ENCODE measurements around the gene PDZRN4. TPM values are rescaled to one million over a fixed set of nuclear protein-coding genes. Genes with fewer than 3 reads are reported as not detected.

The PDZRN4 gene
- total and polyA plus RNA-seq, 5 donors from 2014 or later: not detected

GRCh38 chr12:41466300-41466699 is 278.2 kb downstream of the PDZRN4 start:
- ATAC-seq (ENCODE audit: low read depth in 2 of 2) (no peak), DNase-seq (no peak)
- H3K4me3 Mint-ChIP-seq: no peak overlapping the region
- H3K36me3 Mint-ChIP-seq: no peaks in the 10 kb centered on the region
- Histone ChIP-seq H3K36me3 (ENCODE audit: control insufficient read depth, insufficient read depth, low read length) (no peaks in the 10 kb centered on the region), H3K4me1 (ENCODE audit: control insufficient read depth, insufficient read depth, low read length, poor library complexity, severe bottlenecking) (no peaks in the 10 kb centered on the region), H3K9me3 (ENCODE audit: control insufficient read depth in 2 of 2, low read length in 2 of 2) (no peaks in the 10 kb centered on the region), H3K4me3 (ENCODE audit: low read depth, low read length) (no peak overlapping the region), H3K27ac (ENCODE audit: insufficient read depth, low read length, poor library complexity, severe bottlenecking) (no peak overlapping the region), H3K27me3 (ENCODE audit: control insufficient read depth, insufficient read depth, low read length) (no peaks in the 10 kb centered on the region)
- H3K9me3 Mint-ChIP-seq: peaks cover 0 to 4% (median 0%) of the 10 kb centered on the region in 7 donors
- H3K4me1 Mint-ChIP-seq: no peaks in the 10 kb centered on the region
- H3K27me3 Mint-ChIP-seq: no peaks in the 10 kb centered on the region
- no peak overlapping the region for H3K27ac Mint-ChIP-seq

GRCh38 chr12:41466802-41467201 is 278.7 kb downstream of the PDZRN4 start:
- Histone ChIP-seq H3K27ac (ENCODE audit: insufficient read depth, low read length, poor library complexity, severe bottlenecking) (no peak overlapping the region), H3K36me3 (ENCODE audit: control insufficient read depth, insufficient read depth, low read length) (no peaks in the 10 kb centered on the region), H3K4me1 (ENCODE audit: control insufficient read depth, insufficient read depth, low read length, poor library complexity, severe bottlenecking) (no peaks in the 10 kb centered on the region), H3K27me3 (ENCODE audit: control insufficient read depth, insufficient read depth, low read length) (no peaks in the 10 kb centered on the region), H3K9me3 (ENCODE audit: control insufficient read depth in 2 of 2, low read length in 2 of 2) (no peaks in the 10 kb centered on the region), H3K4me3 (ENCODE audit: low read depth, low read length) (no peak overlapping the region)
- Mint-ChIP-seq H3K9me3 (peaks cover 0 to 4% (median 0%) of the 10 kb centered on the region in 7 donors), H3K27me3 (no peaks in the 10 kb centered on the region), H3K27ac (no peak overlapping the region), H3K4me3 (no peak overlapping the region), H3K4me1 (no peaks in the 10 kb centered on the region), H3K36me3 (no peaks in the 10 kb centered on the region)
- DNase-seq: no peak
- no peak for ATAC-seq (ENCODE audit: low read depth in 2 of 2)

GRCh38 chr12:41467591-41468325 is 279.6 kb downstream of the PDZRN4 start:
- Mint-ChIP-seq H3K27me3 (no peaks in the 10 kb centered on the region), H3K36me3 (no peaks in the 10 kb centered on the region), H3K4me1 (no peaks in the 10 kb centered on the region), H3K9me3 (peaks cover 0 to 4% (median 0%) of the 10 kb centered on the region in 7 donors), H3K27ac (no peak overlapping the region), H3K4me3 (no peak overlapping the region)
- no peak for ATAC-seq (ENCODE audit: low read depth in 2 of 2)
- H3K27me3 ChIP-seq (ENCODE audit: control insufficient read depth, insufficient read depth, low read length): no peaks in the 10 kb centered on the region
- no peaks in the 10 kb centered on the region for H3K4me1 ChIP-seq (ENCODE audit: control insufficient read depth, insufficient read depth, low read length, poor library complexity, severe bottlenecking)
- H3K27ac ChIP-seq (ENCODE audit: insufficient read depth, low read length, poor library complexity, severe bottlenecking): no peak overlapping the region
- DNase-seq: no peak
- no peaks in the 10 kb centered on the region for H3K36me3 ChIP-seq (ENCODE audit: control insufficient read depth, insufficient read depth, low read length)
- H3K9me3 ChIP-seq (ENCODE audit: control insufficient read depth in 2 of 2, low read length in 2 of 2): no peaks in the 10 kb centered on the region
- H3K4me3 ChIP-seq (ENCODE audit: low read depth, low read length): no peak overlapping the region

- ATAC-seq (ENCODE audit: low read depth in 2 of 2) (no peak), DNase-seq (no peak)
- H3K4me1 Mint-ChIP-seq: no peaks in the 10 kb centered on the region
- H3K36me3 Mint-ChIP-seq: no peaks in the 10 kb centered on the region
- no peaks in the 10 kb centered on the region for H3K36me3 ChIP-seq (ENCODE audit: control insufficient read depth, insufficient read depth, low read length)
- no peaks in the 10 kb centered on the region for H3K4me1 ChIP-seq (ENCODE audit: control insufficient read depth, insufficient read depth, low read length, poor library complexity, severe bottlenecking)
- peaks cover 0 to 4% (median 0%) of the 10 kb centered on the region in 7 donors for H3K9me3 Mint-ChIP-seq
- H3K27ac Mint-ChIP-seq: no peak overlapping the region
- H3K27ac ChIP-seq (ENCODE audit: insufficient read depth, low read length, poor library complexity, severe bottlenecking): no peak overlapping the region
- no peaks in the 10 kb centered on the region for H3K27me3 Mint-ChIP-seq
- H3K4me3 ChIP-seq (ENCODE audit: low read depth, low read length): no peak overlapping the region
- H3K27me3 ChIP-seq (ENCODE audit: control insufficient read depth, insufficient read depth, low read length): no peaks in the 10 kb centered on the region
- H3K4me3 Mint-ChIP-seq: no peak overlapping the region
- H3K9me3 ChIP-seq (ENCODE audit: control insufficient read depth in 2 of 2, low read length in 2 of 2): no peaks in the 10 kb centered on the region
Observed at GRCh38 chr12:41468341-41468740, 280.2 kb downstream of the PDZRN4 start.

GRCh38 chr12:41468756-41469155 is 280.6 kb downstream of the PDZRN4 start:
- H3K27ac Mint-ChIP-seq: no peak overlapping the region
- no peak overlapping the region for H3K4me3 Mint-ChIP-seq
- H3K36me3 Mint-ChIP-seq: no peaks in the 10 kb centered on the region
- DNase-seq: no peak
- H3K4me1 ChIP-seq (ENCODE audit: control insufficient read depth, insufficient read depth, low read length, poor library complexity, severe bottlenecking): no peaks in the 10 kb centered on the region
- no peaks in the 10 kb centered on the region for H3K36me3 ChIP-seq (ENCODE audit: control insufficient read depth, insufficient read depth, low read length)
- H3K9me3 ChIP-seq (ENCODE audit: control insufficient read depth in 2 of 2, low read length in 2 of 2): no peaks in the 10 kb centered on the region
- H3K27me3 Mint-ChIP-seq: no peaks in the 10 kb centered on the region
- no peak overlapping the region for H3K4me3 ChIP-seq (ENCODE audit: low read depth, low read length)
- no peak overlapping the region for H3K27ac ChIP-seq (ENCODE audit: insufficient read depth, low read length, poor library complexity, severe bottlenecking)
- no peak for ATAC-seq (ENCODE audit: low read depth in 2 of 2)
- H3K9me3 Mint-ChIP-seq: peaks cover 0 to 4% (median 0%) of the 10 kb centered on the region in 7 donors
- H3K27me3 ChIP-seq (ENCODE audit: control insufficient read depth, insufficient read depth, low read length): no peaks in the 10 kb centered on the region
- no peaks in the 10 kb centered on the region for H3K4me1 Mint-ChIP-seq

GRCh38 chr12:41473441-41473840 is 285.3 kb downstream of the PDZRN4 start:
- DNase-seq (no peak), ATAC-seq (ENCODE audit: low read depth in 2 of 2) (no peak)
- no peaks in the 10 kb centered on the region for H3K36me3 Mint-ChIP-seq
- no peak overlapping the region for H3K4me3 Mint-ChIP-seq
- Histone ChIP-seq H3K27me3 (ENCODE audit: control insufficient read depth, insufficient read depth, low read length) (peaks cover 2% of the 10 kb centered on the region), H3K36me3 (ENCODE audit: control insufficient read depth, insufficient read depth, low read length) (no peaks in the 10 kb centered on the region), H3K9me3 (ENCODE audit: control insufficient read depth in 2 of 2, low read length in 2 of 2) (no peaks in the 10 kb centered on the region), H3K27ac (ENCODE audit: insufficient read depth, low read length, poor library complexity, severe bottlenecking) (no peak overlapping the region), H3K4me1 (ENCODE audit: control insufficient read depth, insufficient read depth, low read length, poor library complexity, severe bottlenecking) (no peaks in the 10 kb centered on the region), H3K4me3 (ENCODE audit: low read depth, low read length) (no peak overlapping the region)
- H3K4me1 Mint-ChIP-seq: no peaks in the 10 kb centered on the region
- no peak overlapping the region for H3K27ac Mint-ChIP-seq
- H3K27me3 Mint-ChIP-seq: peaks cover 12% of the 10 kb centered on the region
- H3K9me3 Mint-ChIP-seq: no peaks in the 10 kb centered on the region

- no peaks in the 10 kb centered on the region for H3K4me1 Mint-ChIP-seq
- ATAC-seq (ENCODE audit: low read depth in 2 of 2) (no peak), DNase-seq (no peak)
- H3K9me3 ChIP-seq (ENCODE audit: control insufficient read depth in 2 of 2, low read length in 2 of 2): no peaks in the 10 kb centered on the region
- H3K27ac ChIP-seq (ENCODE audit: insufficient read depth, low read length, poor library complexity, severe bottlenecking): no peak overlapping the region
- peaks cover 12% of the 10 kb centered on the region for H3K27me3 Mint-ChIP-seq
- H3K9me3 Mint-ChIP-seq: no peaks in the 10 kb centered on the region
- no peaks in the 10 kb centered on the region for H3K4me1 ChIP-seq (ENCODE audit: control insufficient read depth, insufficient read depth, low read length, poor library complexity, severe bottlenecking)
- no peaks in the 10 kb centered on the region for H3K36me3 Mint-ChIP-seq
- peaks cover 2% of the 10 kb centered on the region for H3K27me3 ChIP-seq (ENCODE audit: control insufficient read depth, insufficient read depth, low read length)
- no peaks in the 10 kb centered on the region for H3K36me3 ChIP-seq (ENCODE audit: control insufficient read depth, insufficient read depth, low read length)
- no peak overlapping the region for H3K4me3 ChIP-seq (ENCODE audit: low read depth, low read length)
- no peak overlapping the region for H3K4me3 Mint-ChIP-seq
- H3K27ac Mint-ChIP-seq: no peak overlapping the region
Observed at GRCh38 chr12:41474001-41474400, 285.9 kb downstream of the PDZRN4 start.

Data from CD4-positive, CD25-positive, alpha-beta regulatory T cell (primary cell).